Neural cell (in vitro differentiated cells): ENCODE measurements around the gene SNAP29. TPM values are rescaled to one million over a fixed set of nuclear protein-coding genes. Genes with fewer than 3 reads are reported as not detected.

ENCODE experiments used
- H2AFZ ChIP-seq: fragments of 200-600, 300-800 bp; sonication (generic), shearing (Covaris generic); 2 replicates; pipeline ENCODE4 v1.6.0; 2014; ENCODE audit warnings: low read depth, mild to moderate bottlenecking, antibody characterized with exemption, low read length, moderate library complexity
- H3F3A ChIP-seq: fragments of 200-600 bp; shearing (Covaris generic); 2 replicates; pipeline ENCODE4 v1.6.1; 2016; ENCODE audit warnings: mild to moderate bottlenecking, moderate library complexity, mixed read lengths, antibody characterized with exemption, low read length; ENCODE audit not compliant: insufficient read depth, poor library complexity, severe bottlenecking
- H3K27ac ChIP-seq: fragments of 200-600, 300-800 bp; sonication (generic), shearing (Covaris generic); 2 replicates; pipeline ENCODE4 v1.5.1; 2014; ENCODE audit warnings: mild to moderate bottlenecking, low read length, moderate library complexity
- H3K27me3 ChIP-seq: fragments of 300-800, 200-600 bp; sonication (generic), shearing (Covaris generic); 2 replicates; pipeline ENCODE4 v1.6.0; 2014; ENCODE audit warnings: mild to moderate bottlenecking, low read depth, low read length, moderate library complexity; ENCODE audit not compliant: insufficient read depth
- H3K36me3 ChIP-seq: fragments of 300-800, 200-600 bp; sonication (generic), shearing (Covaris generic); 2 replicates; pipeline ENCODE4 v1.5.1; 2014; ENCODE audit warnings: mild to moderate bottlenecking, antibody characterized with exemption, low read length, moderate library complexity; ENCODE audit not compliant: insufficient read depth
- H3K4me2 ChIP-seq: fragments of 300-800, 200-600 bp; sonication (generic), shearing (Covaris generic); 2 replicates; pipeline ENCODE4 v1.6.0; 2014; ENCODE audit warnings: mild to moderate bottlenecking, low read length
- H3K4me3 ChIP-seq: fragments of 300-800, 200-600 bp; sonication (generic), shearing (Covaris generic); 2 replicates; pipeline ENCODE4 v1.5.1; 2014; ENCODE audit warnings: mild to moderate bottlenecking, low read length, moderate library complexity
- H3K79me2 ChIP-seq: fragments of 200-600 bp; shearing (Covaris generic); replicated peaks from 2 replicates; pipeline ENCODE4 v1.6.0; 2014; ENCODE audit warnings: mild to moderate bottlenecking, low read length, moderate library complexity; ENCODE audit not compliant: insufficient read depth
- H3K9ac ChIP-seq: fragments of 300-800, 200-600 bp; sonication (generic), shearing (Covaris generic); 2 replicates; pipeline ENCODE4 v1.6.1; 2016; ENCODE audit warnings: mild to moderate bottlenecking, low read length, mixed read lengths
- H3K9me2 ChIP-seq: fragments of 200-600 bp; shearing (Covaris generic); 2 replicates; pipeline ENCODE4 v1.6.1; 2016; ENCODE audit warnings: mild to moderate bottlenecking, low read length, mixed read lengths; ENCODE audit not compliant: insufficient read depth
- H3K9me3 ChIP-seq: fragments of 200-600, 300-800 bp; sonication (generic), shearing (Covaris generic); 2 replicates; pipeline ENCODE4 v1.6.1; 2016; ENCODE audit warnings: mild to moderate bottlenecking, mixed run types, low read length, moderate library complexity, mixed read lengths
- H4K20me1 ChIP-seq: fragments of 200-600 bp; shearing (Covaris generic); 2 replicates; pipeline ENCODE4 v1.6.1; 2016; ENCODE audit warnings: mild to moderate bottlenecking, mixed run types; ENCODE audit not compliant: insufficient read depth
- CTCF ChIP-seq: fragments of 450-650 bp; IDR thresholded peaks from 2 replicates; pipeline ENCODE4 v1.5.1; 2014; ENCODE audit warnings: antibody characterized with exemption, mild to moderate bottlenecking, moderate library complexity; ENCODE audit not compliant: poor library complexity, severe bottlenecking
- EP300 ChIP-seq: fragments of 450-650 bp; conservative IDR thresholded peaks from 2 replicates; pipeline ENCODE4 v1.6.1; 2014; ENCODE audit warnings: antibody characterized with exemption, mild to moderate bottlenecking, moderate library complexity; ENCODE audit not compliant: poor library complexity, severe bottlenecking
- EZH2 ChIP-seq: fragments of 200-600, 300-800 bp; shearing (Covaris generic), sonication (generic); IDR thresholded peaks from 2 replicates; pipeline ENCODE4 v1.6.1; 2014; ENCODE audit warnings: antibody characterized with exemption, low read length, borderline replicate concordance, mild to moderate bottlenecking; ENCODE audit not compliant: insufficient read depth, poor library complexity, severe bottlenecking
- MXI1 ChIP-seq: fragments of 450-650 bp; conservative IDR thresholded peaks from 2 replicates; pipeline ENCODE4 v1.6.1; 2014; ENCODE audit warnings: antibody characterized with exemption, mild to moderate bottlenecking; ENCODE audit not compliant: poor library complexity, severe bottlenecking
- POLR2AphosphoS5 ChIP-seq: IDR thresholded peaks from 2 replicates; pipeline ENCODE4 v1.6.1; 2012
- REST ChIP-seq: IDR thresholded peaks from 2 replicates; pipeline ENCODE4 v1.6.1; 2012; ENCODE audit warnings: borderline replicate concordance
- SMC3 ChIP-seq: fragments of 450-650 bp; conservative IDR thresholded peaks from 2 replicates; pipeline ENCODE4 v1.6.1; 2014; ENCODE audit warnings: antibody characterized with exemption, mild to moderate bottlenecking, moderate library complexity; ENCODE audit not compliant: poor library complexity
- polyA plus RNA-seq: library from polyadenylated mRNA; depleted of rRNA; stranded (reverse); fragments of >200 nt; gene quantifications from 2 replicates; pipeline ENCODE4 v1.2.3, GENCODE V29; 2014

Gene SNAP29
- polyA plus RNA-seq, 1 donor from 2014 or later = 7.0 TPM

- H4K20me1 ChIP-seq = no peaks in the 10 kb centered on the region
These were observed 10.4 kb downstream of the SNAP29 start for GRCh38 chr22:20869234-20869633.

GRCh38 chr22:20873214-20873613 lies 14.4 kb downstream of the SNAP29 start:
- Histone ChIP-seq H3F3A (no peaks in the 10 kb centered on the region), H3K36me3 (no peaks in the 10 kb centered on the region), H3K79me2 (no peaks in the 10 kb centered on the region)

More at GRCh38 chr22:20869234-20869633, 10.4 kb downstream of the SNAP29 start:
- no peaks in the 10 kb centered on the region for H3K27me3 ChIP-seq
- no peak for TF ChIP-seq POLR2AphosphoS5
- TF ChIP-seq REST = no peak
- no peak for TF ChIP-seq EP300
- TF ChIP-seq CTCF = no peak
- TF ChIP-seq MXI1 = no peak
- no peak for TF ChIP-seq EZH2
- no peaks in the 10 kb centered on the region for H3K79me2 ChIP-seq
- H3K36me3 ChIP-seq = no peaks in the 10 kb centered on the region
- H3K9me2 ChIP-seq = no peaks in the 10 kb centered on the region
- no peak overlapping the region for H3K4me2 ChIP-seq
- H3F3A ChIP-seq = no peaks in the 10 kb centered on the region
- no peak overlapping the region for H3K4me3 ChIP-seq
- H3K9ac ChIP-seq = no peak overlapping the region
- H2AFZ ChIP-seq = no peak overlapping the region
- H3K27ac ChIP-seq = no peak overlapping the region
- no peaks in the 10 kb centered on the region for H3K9me3 ChIP-seq

More at GRCh38 chr22:20873214-20873613, 14.4 kb downstream of the SNAP29 start:
- no peaks in the 10 kb centered on the region for H4K20me1 ChIP-seq
- no peak overlapping the region for H3K4me2 ChIP-seq
- no peaks in the 10 kb centered on the region for H3K9me2 ChIP-seq
- no peaks in the 10 kb centered on the region for H3K9me3 ChIP-seq
- H3K27ac ChIP-seq = no peak overlapping the region
- no peak overlapping the region for H2AFZ ChIP-seq
- TF ChIP-seq POLR2AphosphoS5 = no peak
- TF ChIP-seq EP300 = no peak
- no peak for TF ChIP-seq SMC3
- no peak for TF ChIP-seq REST
- no peak for TF ChIP-seq EZH2
- no peaks in the 10 kb centered on the region for H3K27me3 ChIP-seq
- H3K4me3 ChIP-seq = no peak overlapping the region
- no peak overlapping the region for H3K9ac ChIP-seq
